ENCODE results near the gene MRPL20.
"Not testable (repeated sequence)": the region's sequence is repeated elsewhere in the genome, so short reads cannot be mapped to it uniquely, and the experiment has no call there.

GRCh38 chr1:1455934-1456333 is 48.8 kb upstream of the MRPL20 start:
- TF ChIP-seq CTCF (conservative IDR thresholded peaks at IDR 0.05 in 1 of 2, IDR thresholded peaks at IDR 0.05 in 1 of 2; ENCODE audit: low read depth in 1 of 2, low read length in 2 of 2); EZH2 (IDR thresholded peaks at IDR 0.05; ENCODE audit: low read length, missing control alignments): not testable (repeated sequence)

All from fibroblast of lung (primary cell).